Activated CD8-positive, alpha-beta memory T cell treated with anti-CD3 and anti-CD28 coated beads for 24 hours (primary cell): ENCODE data around the gene DRAXIN.

Source experiments
- DNase-seq: peaks from one replicate; pipeline ENCODE4 v3.0.0-alpha.2; 2020

DRAXIN gene

GRCh38 chr1:11691302-11691914 is at the start of gene DRAXIN:
DRAXIN (plus strand) TSS chr1:11691710; CDS start chr1:11706259, 14,549 bp downstream.
- peak; percentile 67 for DNase-seq

- DNase-seq, result no peak
Observed at GRCh38 chr1:11641776-11642305, 49.7 kb upstream of the DRAXIN start.

GRCh38 chr1:11642418-11643017 is 49.0 kb upstream of the DRAXIN start:
- peak; percentile 88 for DNase-seq

- no peak for DNase-seq
Observed at GRCh38 chr1:11643782-11644181, 47.7 kb upstream of the DRAXIN start.

- DNase-seq, result no peak
Observed at GRCh38 chr1:11645270-11645669, 46.2 kb upstream of the DRAXIN start.

GRCh38 chr1:11645670-11646265 is 45.7 kb upstream of the DRAXIN start:
- peak; percentile 91 for DNase-seq

GRCh38 chr1:11646317-11646716 is 45.2 kb upstream of the DRAXIN start:
- DNase-seq, result no peak

- DNase-seq, result no peak
Observed at GRCh38 chr1:11647333-11647732, 44.2 kb upstream of the DRAXIN start.

GRCh38 chr1:11648039-11648438 is 43.5 kb upstream of the DRAXIN start:
- no peak for DNase-seq

GRCh38 chr1:11648732-11649158 is 42.8 kb upstream of the DRAXIN start:
- peak; percentile 75 for DNase-seq

GRCh38 chr1:11649237-11649623 is 42.3 kb upstream of the DRAXIN start:
- DNase-seq, result no peak

GRCh38 chr1:11649624-11650330 is 41.7 kb upstream of the DRAXIN start:
- DNase-seq, result no peak

- DNase-seq, result peak; percentile 91
Observed at GRCh38 chr1:11650331-11650991, 41.0 kb upstream of the DRAXIN start.

- no peak for DNase-seq
Observed at GRCh38 chr1:11651017-11651416, 40.5 kb upstream of the DRAXIN start.

GRCh38 chr1:11652203-11652780 is 39.2 kb upstream of the DRAXIN start:
- DNase-seq, result no peak

GRCh38 chr1:11653101-11653860 is 38.2 kb upstream of the DRAXIN start:
- no peak for DNase-seq

GRCh38 chr1:11653861-11654136 is 37.7 kb upstream of the DRAXIN start:
- no peak for DNase-seq

GRCh38 chr1:11654137-11654938 is 37.2 kb upstream of the DRAXIN start, which contains the start of the genes FBXO2 and FBXO44:
FBXO2 (minus strand) TSS chr1:11654429; CDS start chr1:11654340, 89 bp downstream.
FBXO44 (plus strand) TSS chr1:11654877; CDS start chr1:11655836, 959 bp downstream.
- DNase-seq, result peak; percentile 85

- no peak for DNase-seq
Observed at GRCh38 chr1:11654939-11655808, 36.3 kb upstream of the DRAXIN start.

GRCh38 chr1:11657654-11658053 is 33.9 kb upstream of the DRAXIN start:
- DNase-seq, result no peak
